Measurements from ENCODE around the gene FAM83C. TPM values are rescaled to one million over a fixed set of nuclear protein-coding genes. Genes with fewer than 3 reads are reported as not detected.

The FAM83C gene
- total and polyA plus RNA-seq, 10 of the 15 experiments (the other 5 are each of a cell fraction or from before 2014, with no cell fraction given), result not detected

DNA sequence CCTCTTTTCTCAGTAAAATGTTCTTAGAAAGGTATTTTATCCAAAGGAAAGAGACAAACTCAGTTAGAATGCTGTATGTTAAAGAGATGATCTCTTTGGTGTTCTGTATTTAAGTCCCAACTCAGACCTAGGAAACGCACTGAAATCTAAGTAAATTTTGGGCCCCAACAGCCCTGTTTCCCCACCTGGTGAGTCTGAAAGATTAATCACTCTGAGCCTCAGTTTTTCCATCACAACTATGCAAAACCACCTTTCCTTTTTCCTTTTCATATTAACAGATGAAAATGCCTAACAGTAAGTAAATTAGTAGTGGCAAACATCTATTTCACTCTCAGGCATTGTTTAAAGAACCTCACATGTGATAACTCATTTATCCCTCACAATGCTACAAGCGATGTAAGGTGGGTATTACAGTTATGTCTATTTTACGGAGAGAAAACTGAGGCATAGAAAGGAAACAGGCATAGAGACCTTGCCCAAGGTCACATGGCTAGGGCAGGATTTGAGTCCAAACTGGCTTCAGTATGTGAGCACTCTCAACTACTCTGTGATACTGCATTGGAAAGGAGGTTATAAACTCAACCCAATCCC, 36.0 kb upstream of the FAM83C start:
- H3K4me2 ChIP-seq (ENCODE audit: control insufficient read depth, insufficient read depth), result no peak overlapping the region
- CTCF ChIA-PET, result interaction anchor here (1.0 to 4.4 kb wide), 4 partner anchors 18 to 119 kb away, joined by 3 to 57 read pairs (median 12); no protein-coding TSS in a partner anchor

More for the DNA sequence above, 36.0 kb upstream of the FAM83C start:
- ATAC-seq (no peak), DNase-seq (ENCODE audit: low read depth, low spot score) (no peak), FAIRE-seq (no peak)
- Histone ChIP-seq H3K4me3 (no peak overlapping the region), H4K20me1 (ENCODE audit: control insufficient read depth, insufficient read depth) (no peaks in the 10 kb centered on the region), H2AFZ (ENCODE audit: control insufficient read depth, low read depth, low read length) (no peak overlapping the region), H3K79me2 (ENCODE audit: control insufficient read depth, insufficient read depth, low read length) (no peaks in the 10 kb centered on the region), H3K4me1 (ENCODE audit: control insufficient read depth, insufficient read depth, low read length) (no peaks in the 10 kb centered on the region), H3K9ac (ENCODE audit: control insufficient read depth, insufficient read depth, low read length) (no peak overlapping the region), H3K27me3 (replicated peaks in 1 of 2; ENCODE audit: control insufficient read depth in 2 of 2, insufficient read depth in 2 of 2, low read length in 1 of 2) (no peaks in the 10 kb centered on the region), H3K27ac (ENCODE audit: control insufficient read depth, insufficient read depth) (no peak overlapping the region), H3K36me3 (ENCODE audit: control insufficient read depth in 2 of 2, insufficient read depth in 2 of 2, low read length in 1 of 2) (peaks cover 0 to 7% of the 10 kb centered on the region in 2 experiments; a peak in 2 of 4 replicates), H3K9me3 (replicated peaks; ENCODE audit: control insufficient read depth, insufficient read depth, low read length) (no peaks in the 10 kb centered on the region)
- no TSS peak for BruUV-seq (replicated peaks)
- RAD21 ChIA-PET (ENCODE audit: unreplicated experiment), result interaction anchor here (1.7 kb wide), 1 partner anchor 24 kb away, joined by 6 read pairs; no protein-coding TSS in a partner anchor
- in situ Hi-C loops (cut with MboI) (no loop called here), intact Hi-C loops (cut with micrococcal nuclease; ENCODE audit: unreplicated experiment) (no loop called here)
- SMC1A ChIA-PET (ENCODE audit: uncharacterized antibody, unreplicated experiment), result interaction anchor here (1.3 to 1.7 kb wide), 2 partner anchors 23 to 26 kb away, joined by 7 read pairs; no protein-coding TSS in a partner anchor
- TF ChIP-seq MLLT1 (IDR thresholded peaks at IDR 0.05) (no peak), KAT2A (conservative IDR thresholded peaks at IDR 0.05; ENCODE audit: control insufficient read depth, low read depth, low read length) (no peak), TCF3 (IDR thresholded peaks at IDR 0.05; ENCODE audit: borderline replicate concordance, insufficient read depth, low read depth, low read length) (no peak), ZSCAN29 (IDR thresholded peaks at IDR 0.05) (no peak)
- POLR2A ChIA-PET, result interaction anchor here (1.4 kb wide), 1 partner anchor 25 kb away, joined by 3 read pairs; no protein-coding TSS in a partner anchor
- WGBS (ENCODE audit: insufficient coverage, insufficient replicate concordance, low lambda C conversion rate, missing lambda C conversion rate), result 97% methylated on average over 3 of the region's 3 CpGs
